GM19193 (cell line): ENCODE data around the gene ARAP3.

Source experiments
- POLR2A ChIP-seq: IDR thresholded peaks from 4 replicates; pipeline ENCODE4 v1.6.1; 2011; ENCODE audit not compliant: insufficient read depth, insufficient read length; ENCODE audit errors: extremely low read depth

ARAP3 gene

GRCh38 chr5:141685591-141685990 lies 3.6 kb upstream of the ARAP3 start:
- no peak for TF ChIP-seq POLR2A

GRCh38 chr5:141683596-141684141 lies 1.6 kb upstream of the ARAP3 start:
- no peak for TF ChIP-seq POLR2A

DNA sequence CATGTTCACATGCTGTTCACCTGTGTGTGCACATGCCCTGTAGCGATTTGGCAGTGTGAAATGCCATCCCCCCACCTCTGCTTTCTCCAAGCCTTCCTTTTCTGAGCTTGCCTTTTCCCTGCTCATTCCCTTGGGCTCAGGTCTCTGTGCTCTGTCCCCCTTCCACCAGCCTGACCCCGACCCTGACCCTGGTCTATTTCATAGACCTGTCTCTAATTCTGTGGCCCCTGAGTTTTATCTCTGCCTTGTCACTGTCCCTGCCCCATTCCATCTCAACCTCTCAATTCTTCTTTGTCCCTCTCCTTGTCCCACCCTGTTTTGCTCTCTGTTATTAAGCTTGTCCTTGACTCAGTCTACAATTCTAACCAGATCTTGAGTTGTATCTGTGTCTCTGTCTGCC lies 735 bp downstream of the ARAP3 start:
- no peak for TF ChIP-seq POLR2A

DNA sequence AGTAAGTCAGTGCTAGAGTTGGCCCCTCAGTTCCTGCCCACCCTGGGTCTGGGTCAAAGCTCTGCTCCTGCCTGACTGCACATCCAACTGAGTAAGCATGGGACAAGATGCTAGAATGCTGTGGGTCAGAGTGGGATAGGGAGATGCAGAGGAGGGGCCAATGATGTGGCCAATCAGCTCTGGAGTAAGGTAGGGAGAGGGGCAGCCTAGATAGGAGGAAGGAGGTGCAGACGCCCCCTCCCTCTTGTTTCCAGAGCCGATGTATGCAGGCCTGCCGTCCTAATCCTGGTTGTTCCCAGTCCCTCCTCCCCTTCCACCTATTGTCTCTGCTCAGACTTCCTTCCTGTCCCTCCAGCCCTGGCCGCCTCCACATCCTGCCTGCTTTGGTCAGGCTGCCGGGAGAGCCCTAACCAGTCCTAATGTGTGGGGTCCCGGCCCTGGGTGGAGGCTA lies 1.3 kb downstream of the ARAP3 start:
- TF ChIP-seq POLR2A = no peak

- TF ChIP-seq POLR2A = no peak
Observed at GRCh38 chr5:141680178-141680577, 1.9 kb downstream of the ARAP3 start.

- TF ChIP-seq POLR2A = no peak
Observed at GRCh38 chr5:141677415-141677814, 4.6 kb downstream of the ARAP3 start.

DNA sequence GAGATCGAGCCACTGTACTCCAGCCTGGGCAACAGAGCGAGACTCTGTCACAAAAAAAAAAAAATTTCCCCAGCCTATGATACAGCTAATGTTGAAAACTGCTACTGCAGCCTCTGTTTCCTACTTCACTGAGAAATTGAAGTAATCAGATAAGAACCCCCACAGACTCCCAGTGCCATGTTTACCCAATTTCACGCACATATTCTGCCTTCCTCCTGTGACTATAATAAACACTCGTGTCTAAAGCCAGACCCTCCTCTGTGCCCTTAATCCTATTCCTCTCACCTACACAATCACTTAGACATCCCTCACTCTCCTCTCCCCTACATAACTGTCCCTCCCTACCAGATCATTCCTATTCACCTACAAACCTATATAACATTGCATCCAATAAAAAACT lies 6.4 kb downstream of the ARAP3 start:
- TF ChIP-seq POLR2A = no peak

GRCh38 chr5:141674747-141675146 lies 7.3 kb downstream of the ARAP3 start:
- TF ChIP-seq POLR2A = no peak

GRCh38 chr5:141672841-141673813 lies 8.9 kb downstream of the ARAP3 start:
- no peak for TF ChIP-seq POLR2A

- TF ChIP-seq POLR2A = no peak
Observed at GRCh38 chr5:141672071-141672840, 9.8 kb downstream of the ARAP3 start.

DNA sequence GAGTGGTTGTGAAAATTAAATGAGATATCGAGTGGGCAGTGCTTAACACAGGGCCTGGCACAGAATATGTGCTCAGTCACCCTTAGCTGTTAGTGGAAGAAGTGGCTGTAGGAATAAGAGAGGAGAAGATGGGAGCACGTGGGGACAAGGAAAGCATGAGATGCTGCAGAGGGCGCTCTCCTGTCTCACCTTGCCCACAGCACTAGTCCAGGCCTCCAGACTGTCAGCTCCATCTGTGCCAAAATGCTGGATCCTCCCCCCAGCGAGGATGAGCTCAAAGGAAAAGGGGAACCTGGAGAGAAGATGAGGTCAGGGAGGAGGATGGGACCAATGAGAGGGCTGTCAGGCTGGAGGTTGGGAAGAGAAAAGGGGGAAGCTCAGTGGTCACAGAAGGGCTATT lies 12.5 kb downstream of the ARAP3 start:
- TF ChIP-seq POLR2A = no peak

- TF ChIP-seq POLR2A = no peak
Observed at GRCh38 chr5:141668601-141669265, 13.3 kb downstream of the ARAP3 start.

DNA sequence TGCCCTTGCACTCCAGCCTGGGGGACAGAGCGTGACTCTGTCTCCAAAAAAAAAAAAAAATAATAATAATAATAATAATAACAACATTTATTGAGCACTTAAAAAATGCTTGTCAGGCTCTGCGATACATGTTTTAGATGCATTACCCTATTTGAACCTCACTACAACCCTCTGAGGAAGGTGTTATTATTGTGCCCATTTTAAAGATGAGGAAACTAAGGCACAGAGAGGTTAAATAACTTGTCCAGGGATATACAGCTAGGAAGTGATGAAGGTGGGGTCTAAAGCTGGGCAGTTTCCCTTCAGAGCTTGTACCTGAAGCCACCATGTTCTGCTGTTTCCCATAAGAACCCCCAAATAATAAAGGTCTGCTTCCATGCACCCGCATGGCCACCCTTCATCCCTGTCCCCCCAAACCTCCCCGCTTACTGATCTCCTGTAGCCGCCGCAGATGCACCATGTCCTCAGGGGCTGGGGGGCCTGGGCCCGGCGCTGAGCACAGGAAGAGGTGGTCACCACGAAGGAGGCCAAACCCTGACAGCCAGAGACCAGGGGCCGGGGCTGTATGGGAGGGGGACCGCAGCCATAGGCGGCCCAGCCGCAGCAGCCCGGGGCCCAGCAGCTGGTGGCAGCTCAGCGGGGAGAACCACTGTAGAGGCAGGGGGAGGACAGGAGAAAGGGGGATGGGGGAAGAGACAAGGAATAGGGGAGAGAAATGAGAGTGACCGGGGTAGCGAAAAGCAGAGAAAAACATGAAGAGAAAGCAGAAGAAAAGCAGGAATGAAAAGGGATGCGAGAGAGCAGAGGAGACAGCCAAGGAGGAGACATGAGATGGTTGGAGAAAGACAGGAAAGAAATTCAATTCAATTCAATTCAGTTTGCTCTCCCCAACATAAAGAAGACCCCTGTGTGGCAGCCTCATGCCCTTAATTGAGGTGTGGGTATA lies 15.8 kb downstream of the ARAP3 start:
- TF ChIP-seq POLR2A = no peak
